Gastroesophageal sphincter (tissue), 3 donors: ENCODE measurements around the gene CLK3.

ENCODE experiments used
- CTCF ChIP-seq, 4 experiments: fragments of 200-600 bp in 2 of 4; fragments of 450-650 bp in 2 of 4; sonication (generic) in 1 of 4; IDR thresholded peaks; one replicate each; pipeline ENCODE4 v1.5.1; 2017 to 2019; ENCODE audit warnings: antibody characterized with exemption in 4 of 4, mild to moderate bottlenecking in 2 of 4, moderate library complexity in 2 of 4
- EP300 ChIP-seq: sonication (generic); formaldehyde crosslinking; IDR thresholded peaks from one replicate; pipeline ENCODE4 v1.6.1; 2017; ENCODE audit warnings: antibody characterized with exemption, mild to moderate bottlenecking
- POLR2A ChIP-seq, 2 donors: fragments of 450-650 bp; IDR thresholded peaks; one replicate each; pipeline ENCODE4 v1.6.1; 2017; ENCODE audit warnings: antibody characterized with exemption in 2 of 2, mild to moderate bottlenecking in 2 of 2, moderate library complexity in 1 of 2
- POLR2AphosphoS5 ChIP-seq: sonication (generic); formaldehyde crosslinking; IDR thresholded peaks from one replicate; pipeline ENCODE4 v1.6.1; 2017; ENCODE audit warnings: antibody characterized with exemption

GRCh38 chr15:74580538-74581350, 34.9 kb upstream of the CLK3 start:
- TF ChIP-seq POLR2A (IDR thresholded peaks at IDR 0.05), result no peak
- no peak for TF ChIP-seq CTCF (IDR thresholded peaks at IDR 0.05)
- TF ChIP-seq POLR2AphosphoS5, result no peak
- no peak for TF ChIP-seq EP300
